HG03565 (cell line): ENCODE data around the gene FOXRED1.
"Not testable (repeated sequence)": the region's sequence is repeated elsewhere in the genome, so short reads cannot be mapped to it uniquely, and the experiment has no call there.

ENCODE experiments used
- ATAC-seq: cut with Tn5 transposase; IDR thresholded peaks from one replicate; pipeline ENCODE4 v1.9.1; 2021; ENCODE audit warnings: mild to moderate bottlenecking, moderate library complexity; ENCODE audit not compliant: unreplicated experiment

FOXRED1 gene

GRCh38 chr11:126277322-126277721, 8.4 kb downstream of the FOXRED1 start:
- ATAC-seq: no peak

GRCh38 chr11:126277780-126278179, 8.8 kb downstream of the FOXRED1 start:
- no peak for ATAC-seq

- no peak for ATAC-seq
Measured at GRCh38 chr11:126279191-126279590, 10.2 kb downstream of the FOXRED1 start.

GRCh38 chr11:126280595-126280994, 11.6 kb downstream of the FOXRED1 start:
- ATAC-seq: no peak

GRCh38 chr11:126281245-126281644, 12.3 kb downstream of the FOXRED1 start:
- no peak for ATAC-seq

GRCh38 chr11:126281666-126282175, 12.8 kb downstream of the FOXRED1 start:
- no peak for ATAC-seq

- ATAC-seq: no peak
Measured at GRCh38 chr11:126282361-126282735, 13.4 kb downstream of the FOXRED1 start.

GRCh38 chr11:126282736-126283591, 14.0 kb downstream of the FOXRED1 start, which contains the start of gene TIRAP:
Gene TIRAP (plus strand): TSS chr11:126283093. CDS start chr11:126290895, 7,802 bp downstream.
- peak; percentile 45 for ATAC-seq

GRCh38 chr11:126284829-126285228, 15.9 kb downstream of the FOXRED1 start:
- ATAC-seq: peak; percentile 63

- ATAC-seq: no peak
Measured at GRCh38 chr11:126288237-126288636, 19.3 kb downstream of the FOXRED1 start.

GRCh38 chr11:126290887-126291286, 21.9 kb downstream of the FOXRED1 start:
- ATAC-seq: no peak

GRCh38 chr11:126293726-126294125, 24.8 kb downstream of the FOXRED1 start:
- no peak for ATAC-seq

GRCh38 chr11:126297004-126297403, 28.1 kb downstream of the FOXRED1 start:
- no peak for ATAC-seq

- peak; percentile 80 for ATAC-seq
Measured at GRCh38 chr11:126303623-126304456, 34.9 kb downstream of the FOXRED1 start, which contains the start of gene DCPS. Gene DCPS (plus strand): TSS chr11:126304060. CDS start chr11:126304081, 21 bp downstream.

GRCh38 chr11:126304457-126305075, 35.6 kb downstream of the FOXRED1 start:
- ATAC-seq: no peak

- ATAC-seq: no peak
Measured at GRCh38 chr11:126305699-126306098, 36.7 kb downstream of the FOXRED1 start.

- no peak for ATAC-seq
Measured at GRCh38 chr11:126307706-126308105, 38.8 kb downstream of the FOXRED1 start.

- no peak for ATAC-seq
Measured at GRCh38 chr11:126308271-126308671, 39.3 kb downstream of the FOXRED1 start.

- ATAC-seq: not testable (repeated sequence)
Measured at GRCh38 chr11:126308771-126309170, 39.8 kb downstream of the FOXRED1 start.

GRCh38 chr11:126310200-126310991, 41.4 kb downstream of the FOXRED1 start:
- ATAC-seq: peak; percentile 26
